DND-41 (cell line): ENCODE measurements around the gene STAMBPL1.
"Not testable (repeated sequence)": the region's sequence is repeated elsewhere in the genome, so short reads cannot be mapped to it uniquely, and the experiment has no call there.

Experiments used
- ATAC-seq: fragments of 200-7000 bp; cut with Tn5 transposase; 3 replicates; pipeline ENCODE4 v1.9.1; 2021; ENCODE audit warnings: low read depth; ENCODE audit not compliant: insufficient read depth
- DNase-seq: peaks from one replicate; pipeline ENCODE4 v3.0.0-alpha.2; 2020
- H2AFZ ChIP-seq: 2 replicates; pipeline ENCODE4 v1.6.0; 2012; ENCODE audit warnings: low read depth, low read length
- H3K27ac ChIP-seq: 2 replicates; pipeline ENCODE4 v1.5.1; 2012; ENCODE audit warnings: low read length, inconsistent platforms
- H3K27me3 ChIP-seq: fragments of 200-600 bp; sonication (generic); 2 replicates; pipeline ENCODE4 v1.6.0; 2012; ENCODE audit warnings: low read length, mild to moderate bottlenecking, inconsistent platforms; ENCODE audit not compliant: insufficient read depth, poor library complexity
- H3K36me3 ChIP-seq: 2 replicates; pipeline ENCODE4 v1.5.1; 2012; ENCODE audit warnings: low read length, inconsistent platforms; ENCODE audit not compliant: insufficient read depth
- H3K4me1 ChIP-seq: 2 replicates; pipeline ENCODE4 v1.5.1; 2012; ENCODE audit warnings: mild to moderate bottlenecking, low read length; ENCODE audit not compliant: insufficient read depth
- H3K4me2 ChIP-seq: 2 replicates; pipeline ENCODE4 v1.6.0; 2012; ENCODE audit warnings: mild to moderate bottlenecking, moderate library complexity, low read length, inconsistent platforms; ENCODE audit not compliant: insufficient read depth
- H3K4me3 ChIP-seq, 2 experiments: fragments of 200-600 bp in 1 of 2; shearing (Covaris generic) in 1 of 2; 2 replicates each; pipeline ENCODE4 v1.5.1; 2012 to 2016; ENCODE audit warnings: inconsistent platforms in 2 of 2, low read length in 2 of 2, mild to moderate bottlenecking in 2 of 2, low read depth in 1 of 2, moderate library complexity in 1 of 2
- H3K79me2 ChIP-seq: 2 replicates; pipeline ENCODE4 v1.6.0; 2012; ENCODE audit warnings: low read length, inconsistent platforms; ENCODE audit not compliant: insufficient read depth
- H3K9ac ChIP-seq: 2 replicates; pipeline ENCODE4 v1.6.0; 2012; ENCODE audit warnings: low read depth, mild to moderate bottlenecking, inconsistent platforms, low read length, moderate library complexity
- H3K9me3 ChIP-seq: 2 replicates; pipeline ENCODE4 v1.5.1; 2012; ENCODE audit warnings: low read length, moderate library complexity, mild to moderate bottlenecking, inconsistent platforms; ENCODE audit not compliant: insufficient read depth, severe bottlenecking
- H4K20me1 ChIP-seq: 2 replicates; pipeline ENCODE4 v1.6.0; 2012; ENCODE audit warnings: low read length; ENCODE audit not compliant: insufficient read depth
- CTCF ChIP-seq: IDR thresholded peaks from 2 replicates; pipeline ENCODE4 v1.5.1; 2012; ENCODE audit warnings: borderline replicate concordance, low read length, moderate library complexity, mild to moderate bottlenecking; ENCODE audit not compliant: poor library complexity, severe bottlenecking; ENCODE audit errors: extremely low read depth
- EZH2 ChIP-seq: IDR thresholded peaks from 3 replicates; pipeline ENCODE4 v1.6.1; 2012; ENCODE audit warnings: borderline replicate concordance, low read depth, mild to moderate bottlenecking, moderate library complexity, low read length, inconsistent platforms; ENCODE audit not compliant: severe bottlenecking

The STAMBPL1 gene

GRCh38 chr10:88835096-88835909, 44.7 kb upstream of the STAMBPL1 start:
- no peak overlapping the region for H3K4me2 ChIP-seq
- 0 out of 2 replicates have a peak, but pooled peaks cover 3% of the 10 kb centered on the region for H3K4me1 ChIP-seq
- peak; percentile 99 for ATAC-seq
- no peaks in the 10 kb centered on the region for H4K20me1 ChIP-seq
- peak; percentile 85 for DNase-seq
- no peaks in the 10 kb centered on the region for H3K36me3 ChIP-seq
- H3K9me3 ChIP-seq: no peaks in the 10 kb centered on the region
- H3K4me3 ChIP-seq: no peak overlapping the region
- TF ChIP-seq EZH2 (no peak), CTCF (peak; percentile 96)
- peaks cover 31% of the 10 kb centered on the region for H3K27me3 ChIP-seq
- no peak overlapping the region for H2AFZ ChIP-seq
- H3K27ac ChIP-seq: no peak overlapping the region
- no peak overlapping the region for H3K9ac ChIP-seq
- H3K79me2 ChIP-seq: no peaks in the 10 kb centered on the region

GRCh38 chr10:88835910-88836221, 44.2 kb upstream of the STAMBPL1 start:
- Histone ChIP-seq H3K9ac (no peak overlapping the region), H3K27me3 (peaks cover 27% of the 10 kb centered on the region), H4K20me1 (no peaks in the 10 kb centered on the region), H3K4me3 (no peak overlapping the region), H3K4me2 (no peak overlapping the region), H3K79me2 (no peaks in the 10 kb centered on the region), H3K27ac (no peak overlapping the region), H3K36me3 (no peaks in the 10 kb centered on the region), H3K4me1 (0 out of 2 replicates have a peak, but pooled peaks cover 3% of the 10 kb centered on the region), H3K9me3 (no peaks in the 10 kb centered on the region), H2AFZ (no peak overlapping the region)
- TF ChIP-seq CTCF (no peak), EZH2 (no peak)
- DNase-seq (no peak), ATAC-seq (no peak; the same call in 2 of the 3 replicates)

- H3K4me3 ChIP-seq, H2AFZ ChIP-seq, H3K79me2 ChIP-seq, H3K4me1 ChIP-seq, ATAC-seq, DNase-seq, H3K27ac ChIP-seq, H3K36me3 ChIP-seq, H3K4me2 ChIP-seq, H3K9me3 ChIP-seq, H3K9ac ChIP-seq, H4K20me1 ChIP-seq: not testable (repeated sequence)
- H3K27me3 ChIP-seq: peaks cover 12% of the 10 kb centered on the region
These were observed 42.4 kb upstream of the STAMBPL1 start for GRCh38 chr10:88837632-88838031.

- no peak for DNase-seq
- Histone ChIP-seq H3K27me3 (peaks cover under 1% of the 10 kb centered on the region), H4K20me1 (no peaks in the 10 kb centered on the region), H3K4me1 (0 out of 2 replicates have a peak, but pooled peaks cover 3% of the 10 kb centered on the region), H3K4me3 (no peak overlapping the region), H3K79me2 (no peaks in the 10 kb centered on the region), H3K4me2 (no peak overlapping the region), H3K9me3 (no peaks in the 10 kb centered on the region), H3K36me3 (no peaks in the 10 kb centered on the region), H3K27ac (no peak overlapping the region), H2AFZ (no peak overlapping the region), H3K9ac (no peak overlapping the region)
- TF ChIP-seq EZH2: no peak
- TF ChIP-seq CTCF: no peak
- ATAC-seq: no peak
These were observed 41.2 kb upstream of the STAMBPL1 start for GRCh38 chr10:88838766-88839350.
